LNCaP clone FGC (cell line): ENCODE results near the gene GPC6.

Experiments
- DNase-seq: peaks from one replicate; pipeline ENCODE4 v3.0.0-alpha.2; 2011; ENCODE audit warnings: low read depth
- H3K4me3 ChIP-seq: 2 replicates; pipeline ENCODE4 v1.5.1; 2011; ENCODE audit warnings: mild to moderate bottlenecking, low read depth, low read length, control low read depth
- TF ChIP-seq, protein P1 (sequence below): IDR thresholded peaks from 2 replicates; pipeline ENCODE4 v1.5.1; 2012; ENCODE audit warnings: mild to moderate bottlenecking; ENCODE audit not compliant: control insufficient read depth, insufficient read depth; ENCODE audit errors: extremely low read depth

GPC6 gene

DNA sequence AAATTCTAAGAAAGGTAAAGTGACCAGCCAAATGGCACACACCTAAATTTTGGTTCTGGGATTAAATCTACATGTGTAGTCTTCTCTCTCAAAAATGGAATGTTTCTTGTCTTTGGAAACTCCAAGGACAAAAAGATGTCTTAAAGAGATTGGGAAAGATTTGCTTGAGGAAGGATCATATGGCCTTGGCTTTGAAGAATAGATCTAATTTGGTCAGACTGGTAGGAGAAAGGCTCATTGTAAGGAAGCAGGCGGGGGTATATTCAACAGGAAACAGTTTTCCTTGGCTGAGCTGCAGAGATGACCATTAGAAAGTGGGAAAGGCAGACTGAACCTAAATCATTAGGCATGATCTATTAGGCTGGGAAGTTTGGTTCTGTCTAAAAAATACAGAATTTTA, 887.6 kb downstream of the GPC6 start:
- no peak overlapping the region for H3K4me3 ChIP-seq
- TF ChIP-seq, protein P1, sequence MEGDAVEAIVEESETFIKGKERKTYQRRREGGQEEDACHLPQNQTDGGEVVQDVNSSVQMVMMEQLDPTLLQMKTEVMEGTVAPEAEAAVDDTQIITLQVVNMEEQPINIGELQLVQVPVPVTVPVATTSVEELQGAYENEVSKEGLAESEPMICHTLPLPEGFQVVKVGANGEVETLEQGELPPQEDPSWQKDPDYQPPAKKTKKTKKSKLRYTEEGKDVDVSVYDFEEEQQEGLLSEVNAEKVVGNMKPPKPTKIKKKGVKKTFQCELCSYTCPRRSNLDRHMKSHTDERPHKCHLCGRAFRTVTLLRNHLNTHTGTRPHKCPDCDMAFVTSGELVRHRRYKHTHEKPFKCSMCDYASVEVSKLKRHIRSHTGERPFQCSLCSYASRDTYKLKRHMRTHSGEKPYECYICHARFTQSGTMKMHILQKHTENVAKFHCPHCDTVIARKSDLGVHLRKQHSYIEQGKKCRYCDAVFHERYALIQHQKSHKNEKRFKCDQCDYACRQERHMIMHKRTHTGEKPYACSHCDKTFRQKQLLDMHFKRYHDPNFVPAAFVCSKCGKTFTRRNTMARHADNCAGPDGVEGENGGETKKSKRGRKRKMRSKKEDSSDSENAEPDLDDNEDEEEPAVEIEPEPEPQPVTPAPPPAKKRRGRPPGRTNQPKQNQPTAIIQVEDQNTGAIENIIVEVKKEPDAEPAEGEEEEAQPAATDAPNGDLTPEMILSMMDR: no peak
- no peak for DNase-seq

DNA sequence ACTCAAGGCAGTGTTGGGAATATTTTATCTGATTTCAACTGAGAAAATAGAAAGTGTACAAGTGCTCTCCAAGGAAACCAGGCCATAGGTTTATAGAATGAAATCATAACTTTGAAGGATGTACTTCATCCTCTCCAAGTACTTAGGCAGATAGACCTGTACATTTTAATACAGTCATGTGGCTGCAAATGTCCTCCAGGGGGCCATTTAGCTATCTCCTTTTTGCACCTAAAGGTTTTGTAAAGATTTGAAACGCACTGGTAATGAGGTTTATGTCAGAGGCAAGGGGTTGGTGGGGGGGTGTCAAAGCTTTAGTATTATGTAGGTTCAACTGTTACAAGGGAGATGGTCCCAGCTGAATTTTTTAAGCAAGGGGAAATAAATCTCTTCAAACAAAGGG, 888.4 kb downstream of the GPC6 start:
- no peak overlapping the region for H3K4me3 ChIP-seq
- TF ChIP-seq, protein P1: no peak
- no peak for DNase-seq

GRCh38 chr13:94119360-94119936, 892.8 kb downstream of the GPC6 start:
- TF ChIP-seq, protein P1: no peak
- H3K4me3 ChIP-seq: no peak overlapping the region
- no peak for DNase-seq

GRCh38 chr13:94120878-94121277, 894.3 kb downstream of the GPC6 start:
- TF ChIP-seq, protein P1: no peak
- DNase-seq: no peak
- H3K4me3 ChIP-seq: no peak overlapping the region

DNA sequence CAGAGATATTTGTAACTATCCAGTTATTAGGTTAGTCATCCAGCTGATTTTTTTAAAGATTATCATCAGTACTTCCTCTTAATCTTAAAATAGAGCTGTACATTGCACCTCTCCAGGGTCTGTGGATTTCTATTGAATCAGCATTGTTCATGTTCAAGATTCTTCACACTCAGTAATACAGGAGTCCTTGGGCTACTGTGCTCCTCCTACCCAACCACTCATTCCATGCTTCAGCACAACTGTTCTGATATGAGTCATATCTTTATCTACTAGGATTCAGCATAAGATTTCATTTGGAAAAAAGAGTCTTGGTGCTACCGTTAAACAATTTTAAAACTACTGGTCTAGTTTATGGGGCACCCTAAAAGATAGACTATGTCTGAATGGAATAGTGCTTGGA, 895.1 kb downstream of the GPC6 start:
- TF ChIP-seq, protein P1: no peak
- no peak overlapping the region for H3K4me3 ChIP-seq
- DNase-seq: no peak

DNA sequence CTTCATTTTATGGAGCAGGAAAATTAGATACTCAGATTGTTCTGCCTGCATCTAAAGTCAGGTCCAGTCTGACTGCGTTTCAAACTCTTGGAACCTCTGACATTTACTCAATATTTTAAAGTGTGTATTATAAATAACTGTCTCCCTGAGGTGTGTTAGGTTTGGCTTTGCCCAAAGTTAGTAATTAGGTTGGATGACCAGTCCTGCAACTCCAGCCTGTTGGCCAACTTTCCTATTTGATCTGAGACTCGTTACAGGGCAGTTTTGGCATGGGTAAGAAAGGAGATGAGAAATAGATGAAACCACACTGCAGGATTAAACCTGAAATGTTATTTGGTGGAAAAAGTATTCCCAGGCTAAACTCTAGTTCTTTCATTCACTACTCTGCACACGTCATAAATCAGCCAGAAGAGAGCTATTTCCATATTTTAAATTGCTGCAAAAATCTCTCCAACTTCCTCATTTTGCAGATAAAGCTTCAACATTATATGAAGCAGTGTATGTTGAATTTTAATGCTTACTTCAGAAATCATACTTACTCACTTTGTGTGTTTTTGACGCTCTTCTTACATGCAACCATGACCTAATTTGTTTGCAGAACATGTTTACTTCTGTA, 895.8 kb downstream of the GPC6 start:
- TF ChIP-seq, protein P1: no peak
- no peak overlapping the region for H3K4me3 ChIP-seq
- DNase-seq: peak; percentile 95

DNA sequence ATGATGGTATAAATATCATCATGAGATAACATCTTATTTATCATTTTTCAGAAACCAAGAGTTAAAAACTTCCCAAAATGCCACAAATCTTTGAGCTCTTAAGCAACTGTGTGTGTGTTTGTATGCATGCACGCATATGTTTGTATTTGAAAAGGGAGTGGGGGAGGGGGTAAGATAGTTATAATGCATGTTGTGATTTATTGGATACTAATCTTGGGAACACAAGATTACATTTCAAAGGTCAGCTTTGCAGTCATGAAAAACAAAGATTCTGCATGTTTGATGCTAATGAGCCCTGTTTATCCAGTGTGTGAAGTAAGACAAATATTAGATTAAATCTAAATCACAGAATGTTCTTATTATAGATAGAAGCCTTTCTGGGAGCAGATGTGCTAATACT, 897.0 kb downstream of the GPC6 start:
- DNase-seq: peak; percentile 72
- TF ChIP-seq, protein P1: no peak
- no peak overlapping the region for H3K4me3 ChIP-seq
